Tibial nerve (tissue), 4 donors: ENCODE data around the gene FOXP4. TPM values are rescaled to one million over a fixed set of nuclear protein-coding genes. Genes with fewer than 3 reads are reported as not detected.

Experiments
- DNase-seq, 2 donors: peaks; one replicate each; pipeline ENCODE4 v3.0.0-alpha.2; 2019; ENCODE audit warnings: low spot score in 2 of 2
- H3K27ac ChIP-seq, 4 donors: fragments of 200-600 bp; sonication (generic) in 3 of 4; one replicate each; pipeline ENCODE4 v1.5.1; 2017 to 2019; ENCODE audit warnings: mild to moderate bottlenecking in 1 of 4
- H3K27me3 ChIP-seq, 2 donors: fragments of 200-600 bp; sonication (generic) in 1 of 2; one replicate each; pipeline versions ENCODE4 v1.5.1 to v1.6.0; 2017 to 2019
- H3K36me3 ChIP-seq, 3 donors: fragments of 200-600 bp; sonication (generic); one replicate each; pipeline ENCODE4 v1.5.1; 2018 to 2019
- H3K4me1 ChIP-seq, 4 donors: fragments of 200-600 bp; sonication (generic) in 3 of 4; one replicate each; pipeline ENCODE4 v1.5.1; 2017 to 2019
- H3K4me3 ChIP-seq, 4 donors: fragments of 200-600 bp; sonication (generic) in 3 of 4; one replicate each; pipeline ENCODE4 v1.5.1; 2017 to 2019; ENCODE audit warnings: mild to moderate bottlenecking in 1 of 4, moderate library complexity in 1 of 4
- H3K9me3 ChIP-seq, 4 donors: fragments of 200-600 bp; sonication (generic) in 3 of 4; one replicate each; pipeline ENCODE4 v1.5.1; 2017 to 2019
- CTCF ChIP-seq, 5 experiments: fragments of 200-600 bp in 3 of 5; fragments of 450-650 bp in 2 of 5; sonication (generic) in 3 of 5; IDR thresholded peaks; one replicate each; pipeline ENCODE4 v1.5.1; 2016 to 2019; ENCODE audit warnings: antibody characterized with exemption in 5 of 5, mild to moderate bottlenecking in 3 of 5, moderate library complexity in 2 of 5
- EP300 ChIP-seq, 2 donors: sonication (generic); formaldehyde crosslinking; IDR thresholded peaks; one replicate each; pipeline ENCODE4 v1.6.1; 2017; ENCODE audit warnings: antibody characterized with exemption in 2 of 2, mild to moderate bottlenecking in 1 of 2
- POLR2A ChIP-seq, 2 donors: fragments of 450-650 bp; IDR thresholded peaks; one replicate each; pipeline ENCODE4 v1.6.1; 2017; ENCODE audit warnings: antibody characterized with exemption in 2 of 2, mild to moderate bottlenecking in 2 of 2, moderate library complexity in 2 of 2
- WGBS, 2 donors: methylation state at CpG; one replicate each; pipeline ENCODE4 v1.1.5; 2018; 5-methylcytosine and 5-hydroxymethylcytosine counted together
- total RNA-seq, 4 donors: library from RNA; depleted of rRNA; stranded (reverse); fragments of >200 nt; gene quantifications; one replicate each; pipeline ENCODE4 v1.1.0, GENCODE V29; 2016

FOXP4 gene
- total RNA-seq, 4 donors from 2014 or later, result 11.1 to 16.2 (median 14.7) TPM

- no peaks in the 10 kb centered on the region for H3K9me3 ChIP-seq
- no peak for DNase-seq
- peaks cover 0 to 61% (median 0%) of the 10 kb centered on the region in 3 donors for H3K36me3 ChIP-seq
- peaks cover 0 to 47% (median 12%) of the 10 kb centered on the region in 4 donors for H3K4me1 ChIP-seq
- peak overlapping the region in 2 of 4 donors; percentile 12 to 44 for H3K27ac ChIP-seq
- TF ChIP-seq CTCF (IDR thresholded peaks at IDR 0.05), result no peak
- no peak for TF ChIP-seq POLR2A (IDR thresholded peaks at IDR 0.05)
- WGBS, 2 donors, result 71 to 73% methylated on average over 7 to 10 of the region's 11 CpGs
- H3K27me3 ChIP-seq, result no peaks in the 10 kb centered on the region
- no peak overlapping the region for H3K4me3 ChIP-seq
Measured at GRCh38 chr6:41584668-41585205, 38.6 kb downstream of the FOXP4 start.

GRCh38 chr6:41585605-41586004, 39.4 kb downstream of the FOXP4 start:
- peaks cover 0 to 42% (median 12%) of the 10 kb centered on the region in 4 donors for H3K4me1 ChIP-seq
- DNase-seq, result no peak
- H3K36me3 ChIP-seq, result peaks cover 0 to 65% (median 0%) of the 10 kb centered on the region in 3 donors
- no peaks in the 10 kb centered on the region for H3K27me3 ChIP-seq
- no peak overlapping the region for H3K27ac ChIP-seq
- H3K4me3 ChIP-seq, result no peak overlapping the region
- no peak for TF ChIP-seq CTCF (IDR thresholded peaks at IDR 0.05)
- no peak for TF ChIP-seq EP300 (IDR thresholded peaks at IDR 0.05)
- no peak for TF ChIP-seq POLR2A (IDR thresholded peaks at IDR 0.05)
- WGBS, 2 donors, result 86% methylated on average over 9 of the region's 9 CpGs
- H3K9me3 ChIP-seq, result no peaks in the 10 kb centered on the region

- TF ChIP-seq POLR2A (IDR thresholded peaks at IDR 0.05) (no peak), EP300 (IDR thresholded peaks at IDR 0.05) (no peak), CTCF (IDR thresholded peaks at IDR 0.05) (no peak)
- no peak overlapping the region for H3K27ac ChIP-seq
- H3K4me3 ChIP-seq, result no peak overlapping the region
- peaks cover 0 to 34% (median 6%) of the 10 kb centered on the region in 4 donors for H3K4me1 ChIP-seq
- no peaks in the 10 kb centered on the region for H3K9me3 ChIP-seq
- 80 to 85% methylated on average over 27 to 28 of the region's 28 CpGs for WGBS, 2 donors
- no peaks in the 10 kb centered on the region for H3K27me3 ChIP-seq
- no peak for DNase-seq
- H3K36me3 ChIP-seq, result peaks cover 0 to 70% (median 0%) of the 10 kb centered on the region in 3 donors
Measured at GRCh38 chr6:41586252-41587007, 40.2 kb downstream of the FOXP4 start.

GRCh38 chr6:41587131-41587879, 41.1 kb downstream of the FOXP4 start:
- TF ChIP-seq POLR2A (IDR thresholded peaks at IDR 0.05), result no peak
- TF ChIP-seq CTCF (IDR thresholded peaks at IDR 0.05), result no peak
- TF ChIP-seq EP300 (IDR thresholded peaks at IDR 0.05), result no peak
- no peaks in the 10 kb centered on the region for H3K27me3 ChIP-seq
- H3K4me1 ChIP-seq, result peaks cover 0 to 33% (median 5%) of the 10 kb centered on the region in 4 donors
- H3K4me3 ChIP-seq, result no peak overlapping the region
- DNase-seq, result no peak
- H3K27ac ChIP-seq, result no peak overlapping the region
- 74 to 76% methylated on average over 12 to 25 of the region's 26 CpGs for WGBS, 2 donors
- no peaks in the 10 kb centered on the region for H3K9me3 ChIP-seq
- H3K36me3 ChIP-seq, result peaks cover 0 to 74% (median 0%) of the 10 kb centered on the region in 3 donors
